Immature natural killer cell (primary cell): Measurements from ENCODE around the gene LIPC. TPM values are rescaled to one million over a fixed set of nuclear protein-coding genes. Genes with fewer than 3 reads are reported as not detected.

Experiments used
- DNase-seq, 3 donors: peaks; one replicate each; pipeline ENCODE4 v3.0.0; 2022; ENCODE audit warnings: mixed read lengths in 1 of 3
- H3K27ac Mint-ChIP-seq, 6 donors: one replicate each; pipeline ENCODE4 v1.8.0; 2020; ENCODE audit warnings: mixed read lengths in 6 of 6, mild to moderate bottlenecking in 5 of 6, inconsistent platforms in 4 of 6, moderate library complexity in 3 of 6
- H3K27me3 Mint-ChIP-seq, 3 donors: one replicate each; pipeline ENCODE4 v1.8.0; 2020 to 2021; ENCODE audit warnings: low read depth in 3 of 3, mild to moderate bottlenecking in 3 of 3, mixed read lengths in 3 of 3, moderate library complexity in 3 of 3, inconsistent platforms in 1 of 3
- H3K36me3 Mint-ChIP-seq, 3 donors: one replicate each; pipeline ENCODE4 v1.8.0; 2020; ENCODE audit warnings: mixed read lengths in 3 of 3, inconsistent platforms in 2 of 3, mild to moderate bottlenecking in 2 of 3
- H3K4me1 Mint-ChIP-seq, 2 donors: one replicate each; pipeline ENCODE4 v1.8.0; 2020; ENCODE audit warnings: inconsistent platforms in 2 of 2, mild to moderate bottlenecking in 2 of 2, mixed read lengths in 2 of 2, moderate library complexity in 1 of 2
- H3K4me3 Mint-ChIP-seq, 5 donors: one replicate each; pipeline ENCODE4 v1.8.0; 2020; ENCODE audit warnings: mild to moderate bottlenecking in 5 of 5, mixed read lengths in 5 of 5, inconsistent platforms in 3 of 5, moderate library complexity in 3 of 5
- H3K9me3 Mint-ChIP-seq, 6 donors: one replicate each; pipeline ENCODE4 v1.8.0; 2020; ENCODE audit warnings: mild to moderate bottlenecking in 6 of 6, mixed read lengths in 6 of 6, inconsistent platforms in 4 of 6, moderate library complexity in 3 of 6
- polyA plus RNA-seq, 3 donors: library from polyadenylated mRNA; unstranded; fragments of 300-500 nt; fragmentation: Illumina TruSeq; gene quantifications; one replicate each; pipeline ENCODE4 v1.2.3, GENCODE V29; 2021

LIPC gene
- polyA plus RNA-seq, 3 donors from 2014 or later: 2.4 to 6.8 (median 2.8) TPM

DNA sequence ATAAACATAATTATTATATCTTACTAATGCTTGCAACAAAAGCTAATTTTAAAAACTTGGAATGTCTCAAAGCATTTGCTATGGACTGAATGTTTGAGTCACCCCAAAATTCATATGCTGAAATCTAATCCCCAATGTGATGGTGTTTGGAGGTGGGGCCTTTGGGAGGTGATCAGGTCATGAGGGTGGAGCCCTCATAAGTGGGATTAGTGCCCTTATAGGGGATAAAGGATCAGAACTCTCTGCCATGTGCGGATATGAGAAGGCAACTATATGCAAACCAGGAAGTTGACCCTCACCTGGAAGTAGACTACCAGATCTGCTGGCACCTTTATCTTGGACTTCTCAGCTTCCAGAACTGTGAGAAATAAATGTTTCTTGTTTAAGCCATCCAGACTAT, 137.7 kb downstream of the LIPC start:
- Mint-ChIP-seq H3K4me1 (peaks cover 13% of the 10 kb centered on the region in 2 donors), H3K9me3 (no peaks in the 10 kb centered on the region), H3K36me3 (peaks cover 3 to 7% (median 4%) of the 10 kb centered on the region in 3 donors), H3K27me3 (peaks cover 0 to 5% (median 0%) of the 10 kb centered on the region in 3 donors), H3K4me3 (no peak overlapping the region), H3K27ac (no peak overlapping the region)
- DNase-seq: no peak

- H3K4me1 Mint-ChIP-seq: peaks cover 13% of the 10 kb centered on the region in 2 donors
- no peak for DNase-seq
- H3K4me3 Mint-ChIP-seq: no peak overlapping the region
- H3K9me3 Mint-ChIP-seq: no peaks in the 10 kb centered on the region
- H3K27ac Mint-ChIP-seq: no peak overlapping the region
- no peaks in the 10 kb centered on the region for H3K27me3 Mint-ChIP-seq
- H3K36me3 Mint-ChIP-seq: peaks cover 0 to 3% (median 0%) of the 10 kb centered on the region in 3 donors
Measured at GRCh38 chr15:58571491-58571890, 139.7 kb downstream of the LIPC start.

DNA sequence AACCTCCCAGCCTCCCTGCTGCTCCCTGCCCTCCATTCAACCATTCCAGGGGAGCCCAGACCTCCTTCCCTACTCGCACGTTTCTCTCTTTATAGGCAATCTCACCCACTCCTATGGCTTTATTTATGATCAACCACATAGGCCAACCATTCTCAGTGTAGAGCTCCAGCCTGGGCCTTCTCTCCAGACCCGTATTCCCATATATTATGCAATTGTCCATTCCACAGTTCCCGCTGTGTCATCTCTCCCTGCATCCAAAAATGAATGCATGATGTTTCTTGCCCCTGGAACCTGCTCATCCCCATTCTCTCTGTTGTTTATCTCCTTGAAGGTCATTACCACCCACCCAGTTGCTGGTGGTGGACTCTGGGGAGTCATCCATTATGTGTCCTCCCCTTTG, 140.7 kb downstream of the LIPC start:
- Mint-ChIP-seq H3K27me3 (no peaks in the 10 kb centered on the region), H3K4me3 (no peak overlapping the region), H3K9me3 (no peaks in the 10 kb centered on the region), H3K4me1 (peaks cover 13% of the 10 kb centered on the region in 2 donors), H3K36me3 (peaks cover 0 to 3% (median 0%) of the 10 kb centered on the region in 3 donors), H3K27ac (peak overlapping the region in 2 of 6 donors; percentile 11 to 14)
- no peak for DNase-seq

- H3K9me3 Mint-ChIP-seq: no peaks in the 10 kb centered on the region
- H3K27ac Mint-ChIP-seq: peak overlapping the region in 1 of 6 donors; percentile 14
- no peak for DNase-seq
- H3K4me3 Mint-ChIP-seq: no peak overlapping the region
- H3K27me3 Mint-ChIP-seq: peaks cover 0 to 2% (median 0%) of the 10 kb centered on the region in 3 donors
- H3K36me3 Mint-ChIP-seq: peaks cover 0 to 3% (median 0%) of the 10 kb centered on the region in 3 donors
- peaks cover 6 to 8% of the 10 kb centered on the region in 2 donors for H3K4me1 Mint-ChIP-seq
Measured at GRCh38 chr15:58573270-58573669, 141.5 kb downstream of the LIPC start.

DNA sequence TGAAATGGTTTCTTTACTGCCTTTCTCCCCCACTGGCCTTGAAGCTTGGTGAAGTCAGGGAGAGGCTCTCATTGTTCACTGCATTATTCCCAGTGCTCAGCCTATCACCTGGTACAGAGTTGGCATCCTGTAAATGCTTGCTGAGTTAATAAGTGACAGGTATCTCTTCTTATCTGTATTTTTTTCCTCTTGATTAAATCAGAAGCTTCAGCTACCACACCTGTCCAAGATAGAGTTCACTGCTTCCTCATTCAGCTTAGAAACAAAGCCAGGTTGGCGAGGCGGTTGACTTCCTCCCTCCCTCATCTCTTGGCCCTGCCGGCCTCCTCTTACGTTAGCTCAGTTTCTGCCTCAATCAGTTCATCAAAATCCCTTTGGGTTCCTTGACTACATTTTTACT, 142.8 kb downstream of the LIPC start:
- peaks cover 0 to 3% (median 0%) of the 10 kb centered on the region in 3 donors for H3K36me3 Mint-ChIP-seq
- H3K4me1 Mint-ChIP-seq: no peaks in the 10 kb centered on the region
- H3K27ac Mint-ChIP-seq: peak overlapping the region in 2 of 6 donors; percentile 25 to 27
- DNase-seq: no peak
- H3K9me3 Mint-ChIP-seq: no peaks in the 10 kb centered on the region
- H3K27me3 Mint-ChIP-seq: peaks cover 0 to 3% (median 0%) of the 10 kb centered on the region in 3 donors
- no peak overlapping the region for H3K4me3 Mint-ChIP-seq

DNA sequence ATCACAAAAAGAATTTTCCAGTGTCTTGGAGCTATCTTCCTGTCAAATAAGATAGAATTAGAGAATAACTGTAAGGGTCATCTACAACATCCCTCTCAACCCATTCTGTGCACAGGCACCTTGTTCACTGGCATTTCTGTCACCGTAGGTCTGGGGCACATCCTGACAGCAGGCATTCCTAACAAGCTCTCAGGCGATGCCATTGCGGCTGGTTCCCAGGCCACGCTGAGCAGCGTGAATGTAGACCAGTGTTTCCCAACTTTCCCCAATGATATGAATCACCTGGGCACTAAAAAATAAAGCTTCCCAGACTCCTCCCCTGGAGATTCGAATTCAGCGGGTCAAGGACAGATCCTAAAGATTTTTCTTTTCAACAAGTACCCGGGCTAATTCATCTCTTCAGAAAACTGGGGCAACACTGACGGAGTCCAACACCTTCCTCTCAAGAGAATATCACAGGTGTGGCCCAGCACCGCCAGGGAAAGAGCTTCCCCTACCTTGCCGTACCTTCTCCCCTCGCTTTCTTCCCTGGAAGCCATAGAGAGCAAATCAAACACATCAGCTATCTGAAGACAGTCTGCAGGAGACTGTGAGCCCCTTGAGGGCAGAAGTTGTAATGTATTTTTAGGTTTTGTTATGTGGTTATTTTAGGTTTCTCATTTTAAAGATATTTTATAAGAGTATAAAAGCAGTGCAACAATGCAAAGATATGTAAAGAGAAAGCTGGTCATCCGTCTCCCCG, 143.4 kb downstream of the LIPC start:
- Mint-ChIP-seq H3K4me1 (no peaks in the 10 kb centered on the region), H3K27me3 (peaks cover 0 to 3% (median 0%) of the 10 kb centered on the region in 3 donors), H3K36me3 (peaks cover 0 to 3% (median 0%) of the 10 kb centered on the region in 3 donors), H3K4me3 (no peak overlapping the region), H3K9me3 (no peaks in the 10 kb centered on the region), H3K27ac (peak overlapping the region in 2 of 6 donors; percentile 25 to 27)
- DNase-seq: no peak

DNA sequence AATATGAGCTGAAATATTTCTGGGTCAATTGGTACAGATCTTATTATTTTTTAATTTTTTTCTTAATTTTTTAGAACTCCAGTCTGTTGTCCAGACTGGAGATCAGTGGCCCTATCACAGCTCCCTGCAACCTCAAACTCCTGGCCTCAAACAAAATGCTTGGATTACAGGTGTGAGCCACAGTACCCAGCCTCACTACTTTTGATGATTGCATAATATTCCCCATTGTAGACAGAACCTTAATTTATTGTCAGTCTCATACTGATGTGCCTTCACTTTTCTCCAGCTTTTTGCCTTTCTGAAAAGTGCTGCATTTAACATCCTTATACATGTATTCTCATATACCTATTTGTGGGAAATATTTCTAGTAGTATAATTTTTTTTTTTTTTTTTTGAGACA, 144.9 kb downstream of the LIPC start:
- peaks cover 0 to 3% (median 2%) of the 10 kb centered on the region in 3 donors for H3K27me3 Mint-ChIP-seq
- H3K27ac Mint-ChIP-seq: no peak overlapping the region
- H3K9me3 Mint-ChIP-seq: no peaks in the 10 kb centered on the region
- H3K4me1 Mint-ChIP-seq: peaks cover 0 to under 1% of the 10 kb centered on the region in 2 donors
- H3K36me3 Mint-ChIP-seq: peaks cover 0 to 3% (median 0%) of the 10 kb centered on the region in 3 donors
- DNase-seq: no peak
- no peak overlapping the region for H3K4me3 Mint-ChIP-seq

- Mint-ChIP-seq H3K4me3 (peak overlapping the region in 2 of 5 donors; percentile 20 to 34), H3K4me1 (peaks cover 24 to 29% of the 10 kb centered on the region in 2 donors), H3K27ac (peak overlapping the region in 2 of 6 donors; percentile 29 to 66), H3K36me3 (peaks cover 0 to 5% (median 3%) of the 10 kb centered on the region in 3 donors), H3K9me3 (peaks cover 0 to 8% (median 4%) of the 10 kb centered on the region in 6 donors), H3K27me3 (peaks cover 2 to 8% (median 4%) of the 10 kb centered on the region in 3 donors)
- DNase-seq: no peak
Measured at GRCh38 chr15:58582160-58582559, 150.4 kb downstream of the LIPC start.

GRCh38 chr15:58583171-58583908, 151.5 kb downstream of the LIPC start:
- peaks cover 0 to 8% (median 4%) of the 10 kb centered on the region in 6 donors for H3K9me3 Mint-ChIP-seq

DNA sequence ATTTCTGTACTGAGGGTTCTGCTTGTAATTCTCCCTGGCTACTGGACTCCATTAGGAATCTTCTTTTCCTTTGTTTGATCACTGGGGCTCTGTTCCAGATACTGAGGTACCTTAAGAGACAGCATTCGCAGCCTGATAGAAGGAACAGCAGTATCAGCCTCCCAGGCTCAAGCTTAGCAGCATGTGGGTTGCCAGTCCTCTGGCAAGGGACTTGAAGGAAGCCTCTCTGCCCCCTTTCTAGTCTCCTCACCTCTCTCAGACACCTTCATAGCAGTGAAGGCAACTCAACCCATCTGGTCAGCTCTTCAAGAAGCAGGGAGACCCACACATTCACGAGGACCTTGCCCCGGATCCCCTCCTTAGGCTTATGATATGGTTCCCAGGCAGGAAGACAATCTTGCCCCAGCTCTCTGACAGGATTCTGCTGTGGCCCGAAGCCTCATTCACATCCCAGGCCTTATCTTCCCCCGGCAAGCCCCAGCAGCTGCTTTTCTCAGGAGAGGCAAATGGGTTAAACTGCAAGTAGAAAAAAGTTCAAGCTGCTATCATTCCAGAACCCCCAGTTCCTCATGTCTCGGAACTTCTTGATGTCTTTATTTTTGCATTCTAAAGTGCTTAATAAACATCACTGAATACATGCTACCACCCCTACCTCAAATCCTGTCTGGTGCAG, 153.1 kb downstream of the LIPC start:
- DNase-seq: no peak
- Mint-ChIP-seq H3K27ac (peak overlapping the region in 4 of 6 donors; percentile 42 to 80 (median 50)), H3K36me3 (peaks cover 0 to 5% (median 3%) of the 10 kb centered on the region in 3 donors), H3K4me1 (peaks cover 24 to 29% of the 10 kb centered on the region in 2 donors), H3K27me3 (peaks cover 4 to 5% (median 4%) of the 10 kb centered on the region in 3 donors), H3K4me3 (peak overlapping the region in 2 of 5 donors; percentile 37 to 38), H3K9me3 (peaks cover 0 to 8% (median 4%) of the 10 kb centered on the region in 6 donors)

More at GRCh38 chr15:58583171-58583908, 151.5 kb downstream of the LIPC start:
- no peak overlapping the region for H3K4me3 Mint-ChIP-seq
- peak overlapping the region in 1 of 6 donors; percentile 19 for H3K27ac Mint-ChIP-seq
- no peak for DNase-seq
- H3K27me3 Mint-ChIP-seq: peaks cover 4 to 6% (median 5%) of the 10 kb centered on the region in 3 donors
- H3K4me1 Mint-ChIP-seq: peaks cover 24 to 29% of the 10 kb centered on the region in 2 donors
- H3K36me3 Mint-ChIP-seq: peaks cover 0 to 5% (median 3%) of the 10 kb centered on the region in 3 donors

- DNase-seq: no peak
- Mint-ChIP-seq H3K4me3 (peak overlapping the region in 2 of 5 donors; percentile 37 to 38), H3K27me3 (peaks cover 4 to 5% (median 4%) of the 10 kb centered on the region in 3 donors), H3K27ac (peak overlapping the region in 3 of 6 donors; percentile 45 to 80 (median 54)), H3K4me1 (peaks cover 24 to 29% of the 10 kb centered on the region in 2 donors), H3K9me3 (peaks cover 0 to 8% (median 4%) of the 10 kb centered on the region in 6 donors), H3K36me3 (peaks cover 0 to 6% (median 3%) of the 10 kb centered on the region in 3 donors)
Measured at GRCh38 chr15:58585693-58586443, 154.1 kb downstream of the LIPC start.

DNA sequence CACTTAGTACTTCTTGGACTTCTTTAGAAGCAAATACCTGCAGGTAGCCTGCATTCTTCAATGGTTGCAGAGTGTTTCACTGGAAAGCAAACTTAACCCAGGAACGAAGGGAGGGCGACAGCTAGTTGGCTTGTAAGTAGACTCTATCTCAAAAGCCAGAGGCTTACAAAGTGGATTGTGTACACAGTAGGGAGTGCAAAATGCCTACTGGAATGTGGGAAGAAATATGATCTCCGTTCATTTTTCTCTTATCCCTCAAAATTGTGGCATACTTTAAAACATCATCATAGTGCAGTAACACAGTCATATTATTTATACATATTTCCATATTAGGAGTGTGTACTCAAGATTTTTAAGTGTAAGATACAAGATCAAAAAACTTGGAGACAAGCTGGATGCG, 155.7 kb downstream of the LIPC start:
- H3K9me3 Mint-ChIP-seq: peaks cover 0 to 8% (median 4%) of the 10 kb centered on the region in 6 donors
- no peak overlapping the region for H3K27ac Mint-ChIP-seq
- peaks cover 6 to 23% (median 8%) of the 10 kb centered on the region in 3 donors for H3K36me3 Mint-ChIP-seq
- peaks cover 3 to 4% (median 4%) of the 10 kb centered on the region in 3 donors for H3K27me3 Mint-ChIP-seq
- no peak for DNase-seq
- H3K4me1 Mint-ChIP-seq: peaks cover 23 to 24% of the 10 kb centered on the region in 2 donors
- H3K4me3 Mint-ChIP-seq: no peak overlapping the region
